H1 (cell line): ENCODE results near the gene TBC1D16. TPM values are rescaled to one million over a fixed set of nuclear protein-coding genes. Genes with fewer than 3 reads are reported as not detected.

Source experiments
- RNF2 ChIP-seq: fragments of 200-900, 300-1000 bp; sonication (generic); IDR thresholded peaks from 2 replicates; pipeline ENCODE4 v1.7.1; 2016; ENCODE audit warnings: borderline replicate concordance, low read depth, mild to moderate bottlenecking, antibody characterized with exemption, low read length; ENCODE audit not compliant: poor library complexity, severe bottlenecking; ENCODE audit errors: missing control alignments
- SP1 ChIP-seq: IDR thresholded peaks from 2 replicates; pipeline ENCODE4 v1.6.1; 2011; ENCODE audit warnings: low read depth, low read length
- polyA plus RNA-seq, 7 experiments: library from polyadenylated mRNA; depleted of rRNA in 3 of 7; stranded (reverse) in 5 of 7; unstranded in 2 of 7; fragments of >200 nt in 5 of 7; fragments of 200-250 nt in 2 of 7; gene quantifications; 1 replicate in 5 of 7; 2 replicates in 1 of 7; 4 replicates in 1 of 7; pipeline versions ENCODE4 v1.2.1 to v1.2.3, GENCODE V29; 2011 to 2013; ENCODE audit warnings: missing spikeins in 2 of 7, mixed read lengths in 2 of 7
- total RNA-seq: library from RNA; stranded (reverse); fragmentation: NEBNext Ultra II Directional; extraction: Animal tissue kit (Norgen Biotek cat#: 25700); gene quantifications from 2 replicates; pipeline ENCODE4 v1.2.1, GENCODE V29; 2021

TBC1D16 gene
- total and polyA plus RNA-seq, 2 of the 8 experiments (the other 6 are each of a cell fraction or from before 2014, with no cell fraction given), result 21.1 to 109 TPM

- TF ChIP-seq RNF2 (no peak), SP1 (no peak)
Observed at GRCh38 chr17:79945591-79946255, 89.9 kb downstream of the TBC1D16 start (continued).
